Activated CD8-positive, alpha-beta T cell treated with anti-CD3 and anti-CD28 coated beads for 36 hours (primary cell): ENCODE measurements around the gene TFAP2E. TPM values are rescaled to one million over a fixed set of nuclear protein-coding genes. Genes with fewer than 3 reads are reported as not detected.

Experiments
- ATAC-seq: fragments of 200-7000 bp; cut with Tn5 transposase; one replicate; pipeline ENCODE4 v1.10.0; 2021; ENCODE audit warnings: mild to moderate bottlenecking, moderate library complexity
- CTCF ChIA-PET: fragments of 350-600 bp; sonication (Branson Sonifier 250); formaldehyde crosslinking; loops from one replicate; lab custom pipeline; 2021; ENCODE audit warnings: antibody characterized with exemption; lab: Charles Lee
- POLR2A ChIA-PET: fragments of 350-600 bp; sonication (Branson Sonifier 250); formaldehyde crosslinking; loops from one replicate; lab custom pipeline; 2021; ENCODE audit warnings: antibody characterized with exemption; lab: Charles Lee
- DNase-seq: peaks from one replicate; pipeline ENCODE4 v3.0.0-alpha.2; 2020
- H3K27ac Mint-ChIP-seq: one replicate; pipeline ENCODE4 v1.8.0; 2021; ENCODE audit warnings: mild to moderate bottlenecking, mixed read lengths
- H3K27me3 Mint-ChIP-seq: one replicate; pipeline ENCODE4 v1.8.0; 2021; ENCODE audit warnings: mixed read lengths
- H3K36me3 Mint-ChIP-seq: one replicate; pipeline ENCODE4 v1.8.0; 2021; ENCODE audit warnings: low read depth, mixed read lengths
- H3K4me1 Mint-ChIP-seq: one replicate; pipeline ENCODE4 v1.8.0; 2021; ENCODE audit warnings: low read depth, mixed read lengths
- H3K4me3 Mint-ChIP-seq: one replicate; pipeline ENCODE4 v1.8.0; 2021; ENCODE audit warnings: mild to moderate bottlenecking, moderate library complexity, mixed read lengths
- H3K9me3 Mint-ChIP-seq: one replicate; pipeline ENCODE4 v1.8.0; 2021; ENCODE audit warnings: mixed read lengths
- intact Hi-C: fragments of 100-400 bp; cut with micrococcal nuclease; formaldehyde crosslinking; loops from one replicate; pipeline ENCODE4 v1.10.0; 2022
- total RNA-seq, 2 experiments: library from RNA; stranded (reverse); gene quantifications; one replicate each; pipeline ENCODE4 v1.2.3, GENCODE V29; 2021
- TF ChIP-seq, protein P1 (sequence below): fragments of 200-600 bp; IDR thresholded peaks from one replicate; pipeline ENCODE4 v1.8.0; 2022; ENCODE audit warnings: antibody characterized with exemption, mild to moderate bottlenecking

Gene TFAP2E
- total RNA-seq, 2 experiments from 2014 or later: 0.56 to 0.58 TPM

DNA sequence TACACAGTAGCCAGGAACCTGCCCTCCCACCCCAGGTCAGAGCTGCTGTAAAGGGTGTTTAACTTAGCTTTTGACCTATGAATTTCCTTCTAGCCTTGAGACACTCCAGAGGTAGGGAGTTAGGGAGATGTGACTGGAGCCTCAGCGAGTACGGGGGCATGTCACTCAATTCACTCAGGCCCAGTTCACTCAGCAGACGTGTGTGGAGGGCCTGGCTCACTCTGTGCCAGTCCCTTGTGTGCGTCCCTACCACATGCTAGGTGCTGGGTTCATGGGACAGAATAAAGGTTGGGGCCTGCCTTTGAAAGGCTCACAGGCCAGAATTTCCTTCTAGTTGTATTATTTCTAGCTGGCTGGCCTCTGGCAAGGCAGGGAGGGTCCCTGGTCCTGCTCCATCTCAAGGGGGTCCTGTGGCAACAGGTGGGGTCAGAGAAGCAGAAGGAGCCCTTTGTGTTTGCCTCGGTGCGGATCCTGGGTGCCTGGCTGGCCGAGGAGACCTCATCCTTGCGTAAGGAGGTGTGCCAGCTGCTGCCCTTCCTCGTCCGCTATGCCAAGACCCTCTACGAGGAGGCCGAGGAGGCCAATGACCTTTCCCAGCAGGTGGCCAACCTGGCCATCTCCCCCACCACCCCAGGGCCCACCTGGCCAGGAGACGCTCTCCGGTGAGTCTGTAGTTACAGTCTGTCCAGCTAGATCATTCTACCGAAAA is 11.0 kb upstream of the TFAP2E start:
- ChIA-PET POLR2A (interaction anchor here (1.4 kb wide), 1 partner anchor 107 kb away, joined by 5 read pairs; no protein-coding TSS in a partner anchor), CTCF (interaction anchor here (1.0 to 4.9 kb wide), 3 partner anchors 107 to 162 kb away, joined by 4 to 44 read pairs (median 5); no protein-coding TSS in a partner anchor)
- intact Hi-C loops: loop anchor here (5.0 kb wide), 1 partner anchor 110 kb away; no protein-coding TSS in a partner anchor
- H3K4me3 Mint-ChIP-seq: no peak overlapping the region
- no peaks in the 10 kb centered on the region for H3K27me3 Mint-ChIP-seq
- H3K4me1 Mint-ChIP-seq: peaks cover 27% of the 10 kb centered on the region
- no peaks in the 10 kb centered on the region for H3K9me3 Mint-ChIP-seq
- TF ChIP-seq, protein P1, sequence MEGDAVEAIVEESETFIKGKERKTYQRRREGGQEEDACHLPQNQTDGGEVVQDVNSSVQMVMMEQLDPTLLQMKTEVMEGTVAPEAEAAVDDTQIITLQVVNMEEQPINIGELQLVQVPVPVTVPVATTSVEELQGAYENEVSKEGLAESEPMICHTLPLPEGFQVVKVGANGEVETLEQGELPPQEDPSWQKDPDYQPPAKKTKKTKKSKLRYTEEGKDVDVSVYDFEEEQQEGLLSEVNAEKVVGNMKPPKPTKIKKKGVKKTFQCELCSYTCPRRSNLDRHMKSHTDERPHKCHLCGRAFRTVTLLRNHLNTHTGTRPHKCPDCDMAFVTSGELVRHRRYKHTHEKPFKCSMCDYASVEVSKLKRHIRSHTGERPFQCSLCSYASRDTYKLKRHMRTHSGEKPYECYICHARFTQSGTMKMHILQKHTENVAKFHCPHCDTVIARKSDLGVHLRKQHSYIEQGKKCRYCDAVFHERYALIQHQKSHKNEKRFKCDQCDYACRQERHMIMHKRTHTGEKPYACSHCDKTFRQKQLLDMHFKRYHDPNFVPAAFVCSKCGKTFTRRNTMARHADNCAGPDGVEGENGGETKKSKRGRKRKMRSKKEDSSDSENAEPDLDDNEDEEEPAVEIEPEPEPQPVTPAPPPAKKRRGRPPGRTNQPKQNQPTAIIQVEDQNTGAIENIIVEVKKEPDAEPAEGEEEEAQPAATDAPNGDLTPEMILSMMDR: no peak
- no peak overlapping the region for H3K27ac Mint-ChIP-seq
- DNase-seq (no peak), ATAC-seq (no peak)
- peaks cover 10% of the 10 kb centered on the region for H3K36me3 Mint-ChIP-seq

DNA sequence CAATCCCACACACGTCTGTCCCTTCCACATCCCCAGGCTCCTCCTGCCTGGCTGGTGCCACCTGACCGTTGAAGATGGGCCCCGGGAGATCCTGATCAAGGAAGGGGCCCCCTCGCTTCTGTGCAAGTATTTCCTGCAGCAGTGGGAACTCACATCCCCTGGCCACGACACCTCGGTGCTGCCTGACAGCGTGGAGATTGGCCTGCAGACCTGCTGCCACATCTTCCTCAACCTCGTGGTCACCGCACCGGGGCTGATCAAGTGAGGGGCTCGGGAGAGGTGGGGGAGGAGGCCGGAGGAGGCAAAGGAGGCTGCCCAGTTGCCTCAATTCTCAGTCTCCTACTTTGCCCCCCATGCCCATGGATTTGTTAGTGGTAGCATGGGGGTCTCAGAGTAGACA is 9.9 kb upstream of the TFAP2E start:
- intact Hi-C loops: loop anchor here (5.0 kb wide), 1 partner anchor 111 kb away; no protein-coding TSS in a partner anchor
- H3K9me3 Mint-ChIP-seq: no peaks in the 10 kb centered on the region
- ChIA-PET POLR2A (interaction anchor here (0.7 to 1.4 kb wide), 2 partner anchors 72 to 108 kb away, joined by 3 to 5 read pairs; no protein-coding TSS in a partner anchor), CTCF (interaction anchor here (1.0 to 4.9 kb wide), 2 partner anchors 108 to 112 kb away, joined by 5 to 44 read pairs; no protein-coding TSS in a partner anchor)
- DNase-seq (no peak), ATAC-seq (no peak)
- peaks cover 27% of the 10 kb centered on the region for H3K4me1 Mint-ChIP-seq
- H3K36me3 Mint-ChIP-seq: peaks cover 10% of the 10 kb centered on the region
- no peaks in the 10 kb centered on the region for H3K27me3 Mint-ChIP-seq
- TF ChIP-seq, protein P1: no peak
- no peak overlapping the region for H3K4me3 Mint-ChIP-seq
- H3K27ac Mint-ChIP-seq: peak overlapping the region; percentile 68

DNA sequence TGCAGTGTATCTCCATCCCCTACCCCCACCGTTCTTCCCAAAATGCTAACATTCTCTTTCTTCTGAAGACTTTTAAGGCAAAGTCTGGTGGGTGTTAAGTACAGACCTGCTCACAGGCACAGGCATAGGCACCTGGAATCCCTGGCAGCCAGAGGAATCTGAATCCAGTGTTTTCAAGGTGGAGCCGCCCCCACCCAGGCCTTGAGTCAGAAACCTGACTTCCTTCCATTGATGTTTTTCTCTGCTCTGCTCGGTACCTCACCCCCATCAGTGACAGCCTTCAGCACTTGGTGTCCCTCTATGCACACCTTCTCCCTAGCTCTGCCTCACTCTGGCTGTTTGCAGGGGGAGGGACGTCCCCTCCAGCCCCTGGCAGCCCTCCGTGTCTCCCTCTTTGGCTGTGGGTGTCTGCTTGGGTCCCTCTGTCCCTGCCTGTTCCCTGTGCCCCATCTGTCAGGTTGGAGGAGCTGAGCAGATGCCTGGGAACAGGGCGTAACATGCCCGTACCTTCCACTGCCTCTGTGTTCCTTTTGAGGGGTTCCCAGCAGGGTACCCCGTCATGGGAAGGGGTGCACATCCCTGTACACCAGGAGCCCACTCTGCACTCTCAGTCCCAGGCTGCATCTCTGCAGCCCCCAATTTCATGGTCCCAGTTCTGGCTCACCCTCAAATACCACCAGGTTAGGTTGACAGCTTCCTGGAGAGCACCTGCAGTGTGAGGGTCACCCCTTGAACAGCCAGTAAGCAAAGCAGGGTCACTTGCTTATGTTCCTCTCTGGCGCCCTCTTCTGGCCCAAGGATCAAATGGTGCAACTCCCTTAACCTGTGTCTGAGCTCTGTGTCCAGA is 8.9 kb upstream of the TFAP2E start:
- TF ChIP-seq, protein P1: peak; percentile 83
- Mint-ChIP-seq H3K9me3 (no peaks in the 10 kb centered on the region), H3K27ac (peak overlapping the region; percentile 50), H3K4me3 (no peak overlapping the region), H3K36me3 (peaks cover 10% of the 10 kb centered on the region), H3K27me3 (no peaks in the 10 kb centered on the region), H3K4me1 (peaks cover 24% of the 10 kb centered on the region)
- DNase-seq (peak; percentile 93), ATAC-seq (peak; percentile 83)
- CTCF ChIA-PET: interaction anchor here (0.6 to 5.9 kb wide), 41 partner anchors 8 to 363 kb away, joined by 3 to 76 read pairs (median 4); partner anchors contain the start of genes CLSPN and TFAP2E
- POLR2A ChIA-PET: interaction anchor here (0.9 to 1.5 kb wide), 2 partner anchors 13 to 208 kb away, joined by 3 to 4 read pairs; no protein-coding TSS in a partner anchor
- intact Hi-C loops: loop anchor here (5.0 kb wide), 1 partner anchor 112 kb away; no protein-coding TSS in a partner anchor

DNA sequence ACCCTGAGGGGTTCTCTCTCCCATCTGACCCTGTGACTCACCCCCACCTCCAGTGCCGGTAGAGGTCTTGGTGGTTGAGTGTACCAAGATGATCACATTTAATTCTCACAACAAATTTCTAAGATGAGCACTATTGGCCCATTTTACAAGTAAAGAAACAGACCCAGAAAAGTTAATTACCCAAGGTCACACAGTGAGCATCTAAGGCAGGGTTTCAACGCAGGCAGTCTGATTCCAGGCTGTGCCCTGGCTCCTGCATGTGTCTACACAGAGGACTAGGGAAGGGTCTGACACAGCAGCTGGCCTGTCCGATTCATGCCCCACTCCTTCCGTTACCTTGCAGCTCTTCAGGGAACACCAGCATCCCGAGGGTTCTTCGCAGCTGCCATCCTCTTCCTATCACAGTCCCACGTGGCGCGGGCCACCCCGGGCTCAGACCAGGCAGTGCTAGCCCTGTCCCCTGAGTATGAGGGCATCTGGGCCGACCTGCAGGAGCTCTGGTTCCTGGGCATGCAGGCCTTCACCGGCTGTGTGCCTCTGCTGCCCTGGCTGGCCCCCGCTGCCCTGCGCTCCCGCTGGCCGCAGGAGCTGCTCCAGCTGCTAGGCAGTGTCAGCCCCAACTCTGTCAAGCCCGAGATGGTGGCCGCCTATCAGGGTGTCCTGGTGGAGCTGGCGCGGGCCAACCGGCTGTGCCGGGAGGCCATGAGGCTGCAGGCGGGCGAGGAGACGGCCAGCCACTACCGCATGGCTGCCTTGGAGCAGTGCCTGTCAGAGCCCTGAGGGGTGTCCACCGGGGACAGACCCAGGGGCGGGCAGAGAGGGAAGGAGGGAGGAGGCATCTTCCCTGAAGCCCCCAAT is 8.0 kb upstream of the TFAP2E start:
- POLR2A ChIA-PET: interaction anchor here (0.9 to 1.5 kb wide), 2 partner anchors 13 to 207 kb away, joined by 3 to 4 read pairs; no protein-coding TSS in a partner anchor
- Mint-ChIP-seq H3K9me3 (no peaks in the 10 kb centered on the region), H3K4me1 (peaks cover 19% of the 10 kb centered on the region), H3K27ac (no peak overlapping the region), H3K4me3 (no peak overlapping the region), H3K36me3 (peaks cover 10% of the 10 kb centered on the region), H3K27me3 (no peaks in the 10 kb centered on the region)
- ATAC-seq (no peak), DNase-seq (no peak)
- intact Hi-C loops: loop anchor here (5.0 kb wide), 1 partner anchor 113 kb away; no protein-coding TSS in a partner anchor
- CTCF ChIA-PET: interaction anchor here (0.6 to 5.9 kb wide), 41 partner anchors 8 to 363 kb away, joined by 3 to 76 read pairs (median 4); partner anchors contain the start of genes CLSPN and TFAP2E
- TF ChIP-seq, protein P1: peak; percentile 45
